NT2/D1 (cell line): ENCODE measurements around the gene ERBB4.

Experiments used
- DNase-seq: peaks from one replicate; pipeline ENCODE4 v3.0.0-alpha.2; 2011; ENCODE audit warnings: low read depth, low spot score
- H3K27me3 ChIP-seq: 2 replicates; pipeline ENCODE4 v1.6.0; 2011; ENCODE audit warnings: mild to moderate bottlenecking; ENCODE audit not compliant: insufficient read length, insufficient read depth
- H3K36me3 ChIP-seq: 2 replicates; pipeline ENCODE4 v1.6.1; 2011; ENCODE audit warnings: mild to moderate bottlenecking, low read length, mixed read lengths; ENCODE audit not compliant: insufficient read depth, insufficient read length
- H3K4me1 ChIP-seq: 2 replicates; pipeline ENCODE4 v1.5.1; 2011; ENCODE audit not compliant: insufficient read depth, insufficient read length
- H3K4me3 ChIP-seq: 2 replicates; pipeline ENCODE4 v1.5.1; 2011; ENCODE audit warnings: low read depth; ENCODE audit not compliant: insufficient read length
- H3K9ac ChIP-seq: 2 replicates; pipeline ENCODE4 v1.6.0; 2011; ENCODE audit warnings: low read depth; ENCODE audit not compliant: insufficient read length
- H3K9me3 ChIP-seq: 2 replicates; pipeline ENCODE4 v1.5.1; 2011; ENCODE audit warnings: mild to moderate bottlenecking, low read length; ENCODE audit not compliant: insufficient read depth
- SUZ12 ChIP-seq: IDR thresholded peaks from 2 replicates; pipeline ENCODE4 v1.6.1; 2011; ENCODE audit not compliant: insufficient read length, insufficient read depth; ENCODE audit errors: extremely low read depth
- YY1 ChIP-seq: IDR thresholded peaks from 2 replicates; pipeline ENCODE4 v1.6.1; 2011; ENCODE audit not compliant: insufficient read length, insufficient read depth
- ZNF274 ChIP-seq: IDR thresholded peaks from 2 replicates; pipeline ENCODE4 v1.6.1; 2011; ENCODE audit warnings: mild to moderate bottlenecking, low read depth, low read length

Gene ERBB4

DNA sequence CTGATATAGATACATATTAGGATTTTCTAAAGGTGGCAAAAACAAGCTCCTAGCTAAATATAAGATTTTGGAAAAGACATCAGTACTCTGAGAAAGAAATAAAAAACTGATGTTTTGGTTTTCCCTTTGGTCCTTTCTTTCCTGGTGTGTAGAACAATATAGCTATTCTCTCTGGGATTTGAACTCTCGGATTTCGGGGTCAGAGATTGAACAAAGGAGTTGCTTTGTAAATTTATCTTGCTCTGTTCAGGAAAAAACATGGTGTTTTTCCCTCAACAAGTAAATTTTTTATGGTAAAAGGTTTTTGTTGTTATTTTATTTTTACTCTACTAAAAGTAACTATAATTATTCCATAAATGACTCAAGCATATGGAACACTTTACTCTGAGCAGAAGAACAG is 889.3 kb downstream of the ERBB4 start:
- no peak for TF ChIP-seq ZNF274
- TF ChIP-seq YY1 = no peak
- no peak for TF ChIP-seq SUZ12
- Histone ChIP-seq H3K36me3 (no peaks in the 10 kb centered on the region), H3K4me3 (no peak overlapping the region), H3K4me1 (no peaks in the 10 kb centered on the region), H3K9ac (no peak overlapping the region), H3K27me3 (no peaks in the 10 kb centered on the region), H3K9me3 (no peaks in the 10 kb centered on the region)
- no peak for DNase-seq

DNA sequence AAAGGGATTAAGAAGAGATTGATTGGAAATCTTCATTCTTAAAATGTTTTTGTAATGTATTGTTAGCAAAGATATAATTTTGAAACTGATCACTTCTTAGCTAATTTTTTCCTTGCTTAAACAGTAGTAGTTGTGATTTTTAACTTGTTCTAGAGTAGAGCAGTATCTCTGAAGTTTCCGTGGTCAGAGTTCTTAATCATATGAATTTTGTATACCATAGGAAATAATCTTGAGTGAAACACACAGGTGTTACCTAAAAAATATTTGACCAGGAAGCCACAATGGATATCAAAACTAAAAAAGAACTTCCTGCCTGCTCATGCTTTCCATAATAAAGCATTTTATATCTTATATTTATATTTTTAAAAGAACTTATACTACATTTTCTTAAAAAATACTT is 907.1 kb downstream of the ERBB4 start:
- H3K9ac ChIP-seq = no peak overlapping the region
- H3K9me3 ChIP-seq = no peaks in the 10 kb centered on the region
- H3K27me3 ChIP-seq = no peaks in the 10 kb centered on the region
- no peak for DNase-seq
- no peaks in the 10 kb centered on the region for H3K4me1 ChIP-seq
- no peaks in the 10 kb centered on the region for H3K36me3 ChIP-seq
- TF ChIP-seq SUZ12 (no peak), ZNF274 (no peak), YY1 (no peak)
- no peak overlapping the region for H3K4me3 ChIP-seq

GRCh38 chr2:211623096-211623495 is 915.5 kb downstream of the ERBB4 start:
- TF ChIP-seq ZNF274 (no peak), YY1 (no peak), SUZ12 (no peak)
- H3K4me1 ChIP-seq = no peaks in the 10 kb centered on the region
- DNase-seq = no peak
- no peaks in the 10 kb centered on the region for H3K9me3 ChIP-seq
- no peaks in the 10 kb centered on the region for H3K27me3 ChIP-seq
- H3K9ac ChIP-seq = no peak overlapping the region
- no peak overlapping the region for H3K4me3 ChIP-seq
- no peaks in the 10 kb centered on the region for H3K36me3 ChIP-seq

DNA sequence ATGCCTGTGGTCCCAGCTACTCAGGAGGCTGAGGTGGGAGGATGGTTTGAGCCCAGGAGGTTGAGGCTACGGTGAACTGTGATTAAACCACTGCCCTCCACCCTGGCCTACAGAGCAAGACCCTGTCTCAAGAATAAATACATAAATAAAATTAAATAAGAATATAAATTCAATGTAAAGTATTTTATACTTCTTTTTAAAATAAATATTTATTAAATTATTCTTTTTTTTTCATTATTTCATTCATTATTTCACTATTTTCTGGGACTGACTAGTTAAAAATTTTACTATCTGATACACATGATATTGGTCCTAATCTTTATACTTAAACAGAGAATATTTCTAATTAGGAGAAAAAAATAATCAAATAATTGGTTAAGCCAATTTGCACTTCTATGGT is 917.6 kb downstream of the ERBB4 start:
- Histone ChIP-seq H3K36me3 (no peaks in the 10 kb centered on the region), H3K9ac (no peak overlapping the region), H3K4me3 (no peak overlapping the region), H3K9me3 (no peaks in the 10 kb centered on the region), H3K27me3 (no peaks in the 10 kb centered on the region), H3K4me1 (no peaks in the 10 kb centered on the region)
- no peak for TF ChIP-seq YY1
- TF ChIP-seq SUZ12 = no peak
- no peak for TF ChIP-seq ZNF274
- DNase-seq = no peak

GRCh38 chr2:211617803-211618202 is 920.8 kb downstream of the ERBB4 start:
- H3K27me3 ChIP-seq = no peaks in the 10 kb centered on the region
- H3K4me3 ChIP-seq = no peak overlapping the region
- H3K4me1 ChIP-seq = no peaks in the 10 kb centered on the region
- H3K9me3 ChIP-seq = no peaks in the 10 kb centered on the region
- H3K9ac ChIP-seq = no peak overlapping the region
- DNase-seq = no peak
- TF ChIP-seq YY1 (no peak), SUZ12 (no peak), ZNF274 (no peak)
- H3K36me3 ChIP-seq = no peaks in the 10 kb centered on the region

DNA sequence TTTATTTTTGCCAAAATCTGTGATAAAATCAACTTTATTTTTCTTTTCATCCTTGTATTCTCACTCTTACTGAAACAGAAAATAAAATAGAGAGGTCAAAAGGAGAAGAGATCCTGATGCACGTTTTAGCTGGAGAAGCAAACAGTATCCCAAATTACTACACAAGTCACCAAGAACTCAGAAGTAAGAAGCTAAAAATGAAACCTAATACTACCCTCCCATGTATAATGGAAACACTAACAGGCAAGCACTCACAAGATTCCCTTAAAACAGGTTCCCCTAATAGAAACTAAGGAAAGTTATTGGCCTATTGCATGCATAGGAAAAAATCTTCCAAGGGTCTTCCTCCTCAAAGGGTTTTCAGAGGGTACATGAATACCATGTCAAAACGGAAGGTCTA is 927.0 kb downstream of the ERBB4 start:
- no peak for DNase-seq
- TF ChIP-seq SUZ12 = no peak
- no peak for TF ChIP-seq YY1
- no peak for TF ChIP-seq ZNF274
- Histone ChIP-seq H3K4me3 (no peak overlapping the region), H3K9ac (no peak overlapping the region), H3K36me3 (no peaks in the 10 kb centered on the region), H3K4me1 (no peaks in the 10 kb centered on the region), H3K9me3 (no peaks in the 10 kb centered on the region), H3K27me3 (no peaks in the 10 kb centered on the region)

DNA sequence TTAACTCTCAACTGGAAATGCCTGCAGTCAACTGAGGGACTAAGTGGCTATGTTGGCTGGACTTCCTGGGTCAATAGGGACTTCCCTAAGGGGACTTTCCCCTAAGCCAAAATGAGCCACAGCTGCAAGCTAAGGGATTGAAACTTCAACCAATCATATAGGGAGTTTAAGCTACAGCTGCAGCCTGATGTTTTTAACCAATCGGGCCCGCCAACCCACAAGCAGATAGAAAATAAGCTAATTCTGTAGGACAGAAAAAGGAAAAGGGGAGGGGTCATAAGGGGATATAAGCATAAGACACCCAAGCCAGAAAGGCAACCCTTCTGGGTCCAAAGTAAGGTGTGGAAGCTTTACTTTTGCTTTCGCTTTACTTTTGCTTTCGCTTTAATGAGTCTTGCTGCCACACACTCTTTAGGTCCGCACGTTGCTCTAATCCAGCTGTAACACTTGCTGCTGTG is 927.5 kb downstream of the ERBB4 start:
- Histone ChIP-seq H3K27me3 (no peaks in the 10 kb centered on the region), H3K36me3 (no peaks in the 10 kb centered on the region), H3K9me3 (no peaks in the 10 kb centered on the region), H3K4me1 (no peaks in the 10 kb centered on the region), H3K4me3 (no peak overlapping the region), H3K9ac (no peak overlapping the region)
- no peak for DNase-seq
- no peak for TF ChIP-seq YY1

- Histone ChIP-seq H3K9me3 (no peaks in the 10 kb centered on the region), H3K4me1 (no peaks in the 10 kb centered on the region), H3K36me3 (no peaks in the 10 kb centered on the region), H3K4me3 (no peak overlapping the region), H3K9ac (no peak overlapping the region), H3K27me3 (no peaks in the 10 kb centered on the region)
- TF ChIP-seq ZNF274 (no peak), YY1 (no peak), SUZ12 (no peak)
- no peak for DNase-seq
These were observed 929.5 kb downstream of the ERBB4 start for GRCh38 chr2:211609127-211609526.
